ENCODE results near the gene NSFL1C.

Gene NSFL1C

GRCh38 chr20:1484438-1485116 is 17.9 kb upstream of the NSFL1C start:
- no peak for DNase-seq (ENCODE audit: low read depth in 3 of 3)

GRCh38 chr20:1479831-1480595 is 13.4 kb upstream of the NSFL1C start:
- no peak for DNase-seq (ENCODE audit: low read depth in 3 of 3)

- no peak for DNase-seq (ENCODE audit: low read depth in 3 of 3)
Measured at GRCh38 chr20:1478566-1478965, 11.9 kb upstream of the NSFL1C start.

GRCh38 chr20:1477896-1478490 is 11.3 kb upstream of the NSFL1C start:
- DNase-seq (ENCODE audit: low read depth in 3 of 3), result no peak

- no peak for DNase-seq (ENCODE audit: low read depth in 3 of 3)
Measured at GRCh38 chr20:1474817-1475603, 8.4 kb upstream of the NSFL1C start.

- DNase-seq (ENCODE audit: low read depth in 3 of 3), result no peak
Measured at GRCh38 chr20:1474325-1474724, 7.7 kb upstream of the NSFL1C start.

- DNase-seq (ENCODE audit: low read depth in 3 of 3), result no peak
Measured at GRCh38 chr20:1473246-1474220, 6.9 kb upstream of the NSFL1C start.

- DNase-seq (ENCODE audit: low read depth in 3 of 3), result no peak
Measured at GRCh38 chr20:1472556-1473245, 6.1 kb upstream of the NSFL1C start.

- DNase-seq (ENCODE audit: low read depth in 3 of 3), result no peak
Measured at GRCh38 chr20:1471242-1471641, 4.6 kb upstream of the NSFL1C start.

- no peak for DNase-seq (ENCODE audit: low read depth in 3 of 3)
Measured at GRCh38 chr20:1469925-1470571, 3.4 kb upstream of the NSFL1C start.

GRCh38 chr20:1469306-1469905 is 2.8 kb upstream of the NSFL1C start:
- no peak for DNase-seq (ENCODE audit: low read depth in 3 of 3)

GRCh38 chr20:1468117-1468624 is 1.5 kb upstream of the NSFL1C start:
- no peak for DNase-seq (ENCODE audit: low read depth in 3 of 3)

- no peak for DNase-seq (ENCODE audit: low read depth in 3 of 3)
Measured at GRCh38 chr20:1467355-1468116, 887 bp upstream of the NSFL1C start.

- no peak for DNase-seq (ENCODE audit: low read depth in 3 of 3)
Measured at GRCh38 chr20:1467082-1467354, 369 bp upstream of the NSFL1C start.

- DNase-seq (ENCODE audit: low read depth in 3 of 3), result no peak
Measured at GRCh38 chr20:1465470-1466210, 1.0 kb downstream of the NSFL1C start.

GRCh38 chr20:1463971-1464570 is 2.6 kb downstream of the NSFL1C start:
- DNase-seq (ENCODE audit: low read depth in 3 of 3), result no peak

GRCh38 chr20:1462834-1463233 is 3.8 kb downstream of the NSFL1C start:
- no peak for DNase-seq (ENCODE audit: low read depth in 3 of 3)

GRCh38 chr20:1462001-1462400 is 4.6 kb downstream of the NSFL1C start:
- DNase-seq (ENCODE audit: low read depth in 3 of 3), result no peak

All from stimulated activated CD4-positive, alpha-beta T cell treated with anti-CD3 and anti-CD28 coated beads, TNF-alpha, amount 100 ng/mL, for 4 hours (primary cell).